Smooth muscle cell (in vitro differentiated cells): ENCODE results near the gene CCDC50. TPM values are rescaled to one million over a fixed set of nuclear protein-coding genes. Genes with fewer than 3 reads are reported as not detected.

Experiments
- DNase-seq: peaks from one replicate; lab custom pipeline; 2025; ENCODE audit not compliant: unreplicated experiment; lab: John Stamatoyannopoulos, UW
- H2AFZ ChIP-seq: fragments of 200-600 bp; sonication (generic); 2 replicates; pipeline ENCODE4 v1.6.0; 2016; ENCODE audit warnings: antibody characterized with exemption, low read depth, mild to moderate bottlenecking
- H3F3A ChIP-seq: fragments of 200-600 bp; sonication (generic); 2 replicates; pipeline ENCODE4 v1.6.0; 2017; ENCODE audit warnings: antibody characterized with exemption, low read depth
- H3K27ac ChIP-seq: fragments of 200-600 bp; sonication (generic); 2 replicates; pipeline ENCODE4 v1.5.1; 2016; ENCODE audit warnings: low read depth, mild to moderate bottlenecking
- H3K27me3 ChIP-seq: fragments of 200-600 bp; sonication (generic); 2 replicates; pipeline ENCODE4 v1.6.1; 2016; ENCODE audit warnings: low read depth, mild to moderate bottlenecking
- H3K36me3 ChIP-seq: fragments of 200-600 bp; sonication (generic); 2 replicates; pipeline ENCODE4 v1.5.1; 2016; ENCODE audit warnings: low read depth
- H3K4me1 ChIP-seq: fragments of 200-600 bp; sonication (generic); 2 replicates; pipeline ENCODE4 v1.5.1; 2016; ENCODE audit warnings: low read depth
- H3K4me2 ChIP-seq: fragments of 200-600 bp; sonication (generic); 2 replicates; pipeline ENCODE4 v1.6.0; 2016; ENCODE audit warnings: mild to moderate bottlenecking
- H3K4me3 ChIP-seq: fragments of 200-600 bp; sonication (generic); 2 replicates; pipeline ENCODE4 v1.5.1; 2016; ENCODE audit warnings: mild to moderate bottlenecking
- H3K79me2 ChIP-seq: fragments of 200-600 bp; sonication (generic); 2 replicates; pipeline ENCODE4 v1.6.0; 2016; ENCODE audit warnings: low read depth, mild to moderate bottlenecking
- H3K9ac ChIP-seq: fragments of 200-600 bp; sonication (generic); 2 replicates; pipeline ENCODE4 v1.6.0; 2016; ENCODE audit warnings: low read depth
- H3K9me3 ChIP-seq: fragments of 200-600 bp; sonication (generic); replicated peaks from 2 replicates; pipeline ENCODE4 v1.5.1; 2016; ENCODE audit warnings: low read depth
- H4K20me1 ChIP-seq: fragments of 200-600 bp; sonication (generic); 2 replicates; pipeline ENCODE4 v1.6.0; 2016; ENCODE audit warnings: low read depth
- CTCF ChIP-seq: fragments of 200-600 bp; sonication (generic); IDR thresholded peaks from 2 replicates; pipeline ENCODE4 v1.5.1; 2017; ENCODE audit warnings: borderline replicate concordance, mild to moderate bottlenecking, antibody characterized with exemption; ENCODE audit not compliant: insufficient read depth, poor library complexity, severe bottlenecking
- WGBS: methylation state at CpG from one replicate; pipeline ENCODE4 v1.1.7; 2016; ENCODE audit warnings: low lambda C conversion rate; 5-methylcytosine and 5-hydroxymethylcytosine counted together
- polyA plus RNA-seq: library from polyadenylated mRNA; unstranded; fragments of >200 nt; fragmentation: Nextera tagmentation; extraction: Ambion mirVana; gene quantifications from 2 replicates; pipeline ENCODE4 v1.2.1, GENCODE V29; 2016
- total RNA-seq: library from RNA; depleted of rRNA; stranded (reverse); fragments of >200 nt; gene quantifications from 2 replicates; pipeline ENCODE4 v1.2.3, GENCODE V29; 2014

The CCDC50 gene
- total and polyA plus RNA-seq, 2 experiments from 2014 or later, result 31.7 to 53.9 TPM

GRCh38 chr3:191415566-191415965 lies 86.4 kb downstream of the CCDC50 start:
- no peak overlapping the region for H3K4me2 ChIP-seq
- WGBS, result 90% methylated on average over 9 of the region's 9 CpGs
- H3F3A ChIP-seq, result no peaks in the 10 kb centered on the region
- H3K9me3 ChIP-seq, result no peaks in the 10 kb centered on the region
- no peaks in the 10 kb centered on the region for H3K36me3 ChIP-seq
- no peaks in the 10 kb centered on the region for H4K20me1 ChIP-seq
- H2AFZ ChIP-seq, result no peak overlapping the region
- TF ChIP-seq CTCF, result no peak
- H3K4me1 ChIP-seq, result peaks cover 7% of the 10 kb centered on the region
- no peak overlapping the region for H3K4me3 ChIP-seq
- no peak overlapping the region for H3K9ac ChIP-seq
- H3K79me2 ChIP-seq, result no peaks in the 10 kb centered on the region
- no peak for DNase-seq
- no peak overlapping the region for H3K27ac ChIP-seq
- no peaks in the 10 kb centered on the region for H3K27me3 ChIP-seq

- Histone ChIP-seq H3K4me3 (no peak overlapping the region), H2AFZ (no peak overlapping the region), H3K36me3 (no peaks in the 10 kb centered on the region), H3K27me3 (no peaks in the 10 kb centered on the region), H3K9ac (no peak overlapping the region), H3K4me2 (no peak overlapping the region), H3K27ac (no peak overlapping the region), H3F3A (no peaks in the 10 kb centered on the region), H3K9me3 (no peaks in the 10 kb centered on the region), H3K4me1 (peaks cover 7% of the 10 kb centered on the region), H4K20me1 (no peaks in the 10 kb centered on the region), H3K79me2 (no peaks in the 10 kb centered on the region)
- TF ChIP-seq CTCF, result no peak
- WGBS, result 76% methylated on average over 6 of the region's 6 CpGs
- DNase-seq, result no peak
Observed at GRCh38 chr3:191417457-191417729, 88.2 kb downstream of the CCDC50 start.

GRCh38 chr3:191420771-191421170 lies 91.6 kb downstream of the CCDC50 start:
- no peak overlapping the region for H3K4me3 ChIP-seq
- H3K9me3 ChIP-seq, result no peaks in the 10 kb centered on the region
- no peaks in the 10 kb centered on the region for H3F3A ChIP-seq
- H3K9ac ChIP-seq, result no peak overlapping the region
- H3K36me3 ChIP-seq, result no peaks in the 10 kb centered on the region
- no peak overlapping the region for H3K27ac ChIP-seq
- no peaks in the 10 kb centered on the region for H3K79me2 ChIP-seq
- H3K4me1 ChIP-seq, result no peaks in the 10 kb centered on the region
- no peak for DNase-seq
- H3K27me3 ChIP-seq, result no peaks in the 10 kb centered on the region
- no peak overlapping the region for H2AFZ ChIP-seq
- WGBS, result 43% methylated on average over 2 of the region's 2 CpGs
- no peaks in the 10 kb centered on the region for H4K20me1 ChIP-seq
- no peak for TF ChIP-seq CTCF
- H3K4me2 ChIP-seq, result no peak overlapping the region

GRCh38 chr3:191424881-191425280 lies 95.7 kb downstream of the CCDC50 start:
- no peaks in the 10 kb centered on the region for H3K27me3 ChIP-seq
- WGBS, result 89% methylated on average over 3 of the region's 3 CpGs

More at GRCh38 chr3:191424881-191425280, 95.7 kb downstream of the CCDC50 start:
- H3K27ac ChIP-seq, result no peak overlapping the region
- H3K9ac ChIP-seq, result no peak overlapping the region
- H3K4me1 ChIP-seq, result no peaks in the 10 kb centered on the region
- H3F3A ChIP-seq, result no peaks in the 10 kb centered on the region
- no peaks in the 10 kb centered on the region for H3K9me3 ChIP-seq
- H3K79me2 ChIP-seq, result no peaks in the 10 kb centered on the region
- no peak for TF ChIP-seq CTCF
- no peak overlapping the region for H3K4me2 ChIP-seq
- no peaks in the 10 kb centered on the region for H3K36me3 ChIP-seq
- no peak overlapping the region for H3K4me3 ChIP-seq
- no peak overlapping the region for H2AFZ ChIP-seq
- H4K20me1 ChIP-seq, result no peaks in the 10 kb centered on the region
- DNase-seq, result no peak
